DND-41 (cell line): ENCODE results near the gene PM20D1.

ENCODE experiments used
- ATAC-seq: fragments of 200-7000 bp; cut with Tn5 transposase; 3 replicates; pipeline ENCODE4 v1.9.1; 2021; ENCODE audit warnings: low read depth; ENCODE audit not compliant: insufficient read depth
- DNase-seq: peaks from one replicate; pipeline ENCODE4 v3.0.0-alpha.2; 2020
- H2AFZ ChIP-seq: 2 replicates; pipeline ENCODE4 v1.6.0; 2012; ENCODE audit warnings: low read depth, low read length
- H3K27ac ChIP-seq: 2 replicates; pipeline ENCODE4 v1.5.1; 2012; ENCODE audit warnings: low read length, inconsistent platforms
- H3K27me3 ChIP-seq: fragments of 200-600 bp; sonication (generic); 2 replicates; pipeline ENCODE4 v1.6.0; 2012; ENCODE audit warnings: low read length, mild to moderate bottlenecking, inconsistent platforms; ENCODE audit not compliant: insufficient read depth, poor library complexity
- H3K36me3 ChIP-seq: 2 replicates; pipeline ENCODE4 v1.5.1; 2012; ENCODE audit warnings: low read length, inconsistent platforms; ENCODE audit not compliant: insufficient read depth
- H3K4me1 ChIP-seq: 2 replicates; pipeline ENCODE4 v1.5.1; 2012; ENCODE audit warnings: mild to moderate bottlenecking, low read length; ENCODE audit not compliant: insufficient read depth
- H3K4me2 ChIP-seq: 2 replicates; pipeline ENCODE4 v1.6.0; 2012; ENCODE audit warnings: mild to moderate bottlenecking, moderate library complexity, low read length, inconsistent platforms; ENCODE audit not compliant: insufficient read depth
- H3K4me3 ChIP-seq, 2 experiments: fragments of 200-600 bp in 1 of 2; shearing (Covaris generic) in 1 of 2; 2 replicates each; pipeline ENCODE4 v1.5.1; 2012 to 2016; ENCODE audit warnings: inconsistent platforms in 2 of 2, low read length in 2 of 2, mild to moderate bottlenecking in 2 of 2, low read depth in 1 of 2, moderate library complexity in 1 of 2
- H3K79me2 ChIP-seq: 2 replicates; pipeline ENCODE4 v1.6.0; 2012; ENCODE audit warnings: low read length, inconsistent platforms; ENCODE audit not compliant: insufficient read depth
- H3K9ac ChIP-seq: 2 replicates; pipeline ENCODE4 v1.6.0; 2012; ENCODE audit warnings: low read depth, mild to moderate bottlenecking, inconsistent platforms, low read length, moderate library complexity
- H3K9me3 ChIP-seq: 2 replicates; pipeline ENCODE4 v1.5.1; 2012; ENCODE audit warnings: low read length, moderate library complexity, mild to moderate bottlenecking, inconsistent platforms; ENCODE audit not compliant: insufficient read depth, severe bottlenecking
- H4K20me1 ChIP-seq: 2 replicates; pipeline ENCODE4 v1.6.0; 2012; ENCODE audit warnings: low read length; ENCODE audit not compliant: insufficient read depth
- CTCF ChIP-seq: IDR thresholded peaks from 2 replicates; pipeline ENCODE4 v1.5.1; 2012; ENCODE audit warnings: borderline replicate concordance, low read length, moderate library complexity, mild to moderate bottlenecking; ENCODE audit not compliant: poor library complexity, severe bottlenecking; ENCODE audit errors: extremely low read depth
- EZH2 ChIP-seq: IDR thresholded peaks from 3 replicates; pipeline ENCODE4 v1.6.1; 2012; ENCODE audit warnings: borderline replicate concordance, low read depth, mild to moderate bottlenecking, moderate library complexity, low read length, inconsistent platforms; ENCODE audit not compliant: severe bottlenecking

Gene PM20D1

GRCh38 chr1:205832326-205832751, 17.6 kb downstream of the PM20D1 start:
- H3K4me1 ChIP-seq, result no peaks in the 10 kb centered on the region
- no peak overlapping the region for H2AFZ ChIP-seq
- H3K9ac ChIP-seq, result no peak overlapping the region
- ATAC-seq (no peak), DNase-seq (no peak)
- no peak for TF ChIP-seq EZH2
- no peak for TF ChIP-seq CTCF
- no peaks in the 10 kb centered on the region for H3K27me3 ChIP-seq
- H3K36me3 ChIP-seq, result no peaks in the 10 kb centered on the region
- H3K4me2 ChIP-seq, result no peak overlapping the region
- H3K4me3 ChIP-seq, result no peak overlapping the region
- H3K27ac ChIP-seq, result no peak overlapping the region
- no peaks in the 10 kb centered on the region for H3K79me2 ChIP-seq
- no peaks in the 10 kb centered on the region for H3K9me3 ChIP-seq
- no peaks in the 10 kb centered on the region for H4K20me1 ChIP-seq

GRCh38 chr1:205827623-205828022, 22.3 kb downstream of the PM20D1 start:
- ATAC-seq, result no peak
- no peak for DNase-seq
- Histone ChIP-seq H3K9ac (no peak overlapping the region), H3K79me2 (peaks cover 5% of the 10 kb centered on the region; the same call in 1 of the 2 replicates), H3K27me3 (no peaks in the 10 kb centered on the region), H3K4me2 (no peak overlapping the region), H3K27ac (no peak overlapping the region), H2AFZ (no peak overlapping the region), H3K4me3 (no peak overlapping the region), H4K20me1 (no peaks in the 10 kb centered on the region), H3K9me3 (no peaks in the 10 kb centered on the region), H3K36me3 (no peaks in the 10 kb centered on the region), H3K4me1 (peaks cover 28% of the 10 kb centered on the region)
- TF ChIP-seq CTCF, result no peak
- TF ChIP-seq EZH2, result no peak

- ATAC-seq (no peak), DNase-seq (no peak)
- Histone ChIP-seq H3K4me2 (no peak overlapping the region), H3K4me1 (peaks cover 34% of the 10 kb centered on the region), H3K4me3 (no peak overlapping the region), H3K36me3 (no peaks in the 10 kb centered on the region), H3K79me2 (peaks cover 5% of the 10 kb centered on the region; the same call in 1 of the 2 replicates), H3K27me3 (no peaks in the 10 kb centered on the region), H2AFZ (no peak overlapping the region), H3K9me3 (no peaks in the 10 kb centered on the region), H3K27ac (no peak overlapping the region), H3K9ac (no peak overlapping the region), H4K20me1 (no peaks in the 10 kb centered on the region)
- no peak for TF ChIP-seq CTCF
Measured at GRCh38 chr1:205826995-205827394, 22.9 kb downstream of the PM20D1 start.
